Esophagus muscularis mucosa (tissue), 4 donors: Measurements from ENCODE around the gene METTL9. TPM values are rescaled to one million over a fixed set of nuclear protein-coding genes. Genes with fewer than 3 reads are reported as not detected.
"Not testable (repeated sequence)": the region's sequence is repeated elsewhere in the genome, so short reads cannot be mapped to it uniquely, and the experiment has no call there.

Experiments used
- DNase-seq: peaks from one replicate; pipeline ENCODE4 v3.0.0-alpha.2; 2017; ENCODE audit errors: extremely low spot score
- H3K27ac ChIP-seq, 4 donors: fragments of 200-600 bp; sonication (generic); replicated peaks in 1 of 4; 1 replicate in 3 of 4; 2 replicates in 1 of 4; pipeline ENCODE4 v1.5.1; 2016 to 2019; ENCODE audit warnings: mild to moderate bottlenecking in 1 of 4
- H3K27me3 ChIP-seq, 4 donors: fragments of 200-600 bp; sonication (generic); one replicate each; pipeline versions ENCODE4 v1.5.1 to v1.6.0; 2016 to 2019
- H3K36me3 ChIP-seq, 4 donors: fragments of 200-600 bp; sonication (generic); one replicate each; pipeline ENCODE4 v1.5.1; 2016 to 2019
- H3K4me1 ChIP-seq, 4 donors: fragments of 200-600 bp; sonication (generic); one replicate each; pipeline ENCODE4 v1.5.1; 2016 to 2019
- H3K4me3 ChIP-seq, 4 donors: fragments of 200-600 bp; sonication (generic); 1 replicate in 2 of 4; 2 replicates in 2 of 4; pipeline ENCODE4 v1.5.1; 2016 to 2019; ENCODE audit warnings: mild to moderate bottlenecking in 4 of 4, moderate library complexity in 1 of 4
- H3K9me3 ChIP-seq, 4 donors: fragments of 200-600 bp; sonication (generic); 1 replicate in 3 of 4; 2 replicates in 1 of 4; pipeline ENCODE4 v1.5.1; 2016 to 2019
- EP300 ChIP-seq: sonication (generic); formaldehyde crosslinking; IDR thresholded peaks from one replicate; pipeline ENCODE4 v1.6.1; 2017; ENCODE audit warnings: antibody characterized with exemption
- POLR2A ChIP-seq: fragments of 450-650 bp; IDR thresholded peaks from one replicate; pipeline ENCODE4 v1.6.1; 2017; ENCODE audit warnings: antibody characterized with exemption, moderate library complexity, mild to moderate bottlenecking, low read depth
- POLR2AphosphoS5 ChIP-seq, 2 donors: sonication (generic); formaldehyde crosslinking; IDR thresholded peaks; one replicate each; pipeline ENCODE4 v1.6.1; 2017; ENCODE audit warnings: antibody characterized with exemption in 2 of 2
- WGBS: methylation state at CpG from one replicate; pipeline ENCODE4 v1.1.5; 2018; 5-methylcytosine and 5-hydroxymethylcytosine counted together
- intact Hi-C: fragments of 100-400 bp; cut with DNase I; formaldehyde crosslinking; loops from one replicate; pipeline ENCODE4 v1.15.1; 2023
- total RNA-seq, 4 donors: library from RNA; depleted of rRNA; stranded (reverse); fragments of >200 nt; gene quantifications; one replicate each; pipeline versions ENCODE4 v1.1.0 to v1.2.1, GENCODE V29; 2016
- TF ChIP-seq, protein P1 (sequence below), 3 experiments: fragments of 200-600 bp in 2 of 3; fragments of 450-650 bp in 1 of 3; sonication (generic) in 2 of 3; IDR thresholded peaks; one replicate each; pipeline ENCODE4 v1.5.1; 2017 to 2019; ENCODE audit warnings: antibody characterized with exemption in 3 of 3, mild to moderate bottlenecking in 2 of 3, moderate library complexity in 1 of 3

The METTL9 gene
- total RNA-seq, 4 donors from 2014 or later, result 70.2 to 122 (median 106) TPM

- WGBS, result 4% methylated on average over 13 of the region's 13 CpGs
- no peaks in the 10 kb centered on the region for H3K27me3 ChIP-seq
- no peaks in the 10 kb centered on the region for H3K36me3 ChIP-seq
- peak overlapping the region; percentile 93 to 99 (median 96) for H3K27ac ChIP-seq
- peaks cover 16 to 45% (median 40%) of the 10 kb centered on the region in 4 donors for H3K4me1 ChIP-seq
- no peaks in the 10 kb centered on the region for H3K9me3 ChIP-seq
- intact Hi-C loops, result no loop called here
- DNase-seq, result no peak
- peak overlapping the region; percentile 86 to 100 (median 92) for H3K4me3 ChIP-seq
- TF ChIP-seq EP300 (no peak), POLR2A (no peak), POLR2AphosphoS5 (IDR thresholded peaks at IDR 0.05) (no peak)
- TF ChIP-seq, protein P1, sequence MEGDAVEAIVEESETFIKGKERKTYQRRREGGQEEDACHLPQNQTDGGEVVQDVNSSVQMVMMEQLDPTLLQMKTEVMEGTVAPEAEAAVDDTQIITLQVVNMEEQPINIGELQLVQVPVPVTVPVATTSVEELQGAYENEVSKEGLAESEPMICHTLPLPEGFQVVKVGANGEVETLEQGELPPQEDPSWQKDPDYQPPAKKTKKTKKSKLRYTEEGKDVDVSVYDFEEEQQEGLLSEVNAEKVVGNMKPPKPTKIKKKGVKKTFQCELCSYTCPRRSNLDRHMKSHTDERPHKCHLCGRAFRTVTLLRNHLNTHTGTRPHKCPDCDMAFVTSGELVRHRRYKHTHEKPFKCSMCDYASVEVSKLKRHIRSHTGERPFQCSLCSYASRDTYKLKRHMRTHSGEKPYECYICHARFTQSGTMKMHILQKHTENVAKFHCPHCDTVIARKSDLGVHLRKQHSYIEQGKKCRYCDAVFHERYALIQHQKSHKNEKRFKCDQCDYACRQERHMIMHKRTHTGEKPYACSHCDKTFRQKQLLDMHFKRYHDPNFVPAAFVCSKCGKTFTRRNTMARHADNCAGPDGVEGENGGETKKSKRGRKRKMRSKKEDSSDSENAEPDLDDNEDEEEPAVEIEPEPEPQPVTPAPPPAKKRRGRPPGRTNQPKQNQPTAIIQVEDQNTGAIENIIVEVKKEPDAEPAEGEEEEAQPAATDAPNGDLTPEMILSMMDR (IDR thresholded peaks at IDR 0.05), result no peak
These were observed 666 bp upstream of the METTL9 start for GRCh38 chr16:21598701-21599121.

- Histone ChIP-seq H3K4me3 (peak overlapping the region; percentile 86 to 100 (median 92)), H3K27ac (peak overlapping the region; percentile 93 to 99 (median 96)), H3K9me3 (no peaks in the 10 kb centered on the region), H3K27me3 (no peaks in the 10 kb centered on the region), H3K4me1 (peaks cover 16 to 60% (median 53%) of the 10 kb centered on the region in 4 donors), H3K36me3 (no peaks in the 10 kb centered on the region)
- peak in 1 of 2 donors; percentile 46 for TF ChIP-seq POLR2AphosphoS5 (IDR thresholded peaks at IDR 0.05)
- TF ChIP-seq POLR2A, result no peak
- no peak for DNase-seq
- intact Hi-C loops, result loop anchor here (5.0 kb wide), 1 partner anchor 42 kb away; no protein-coding TSS in a partner anchor
- under 1% methylated on average over 19 of the region's 52 CpGs for WGBS
These were observed 825 bp downstream of the METTL9 start for GRCh38 chr16:21600031-21600773.

GRCh38 chr16:21602785-21603184 lies 3.4 kb downstream of the METTL9 start:
- Histone ChIP-seq H3K27me3 (no peaks in the 10 kb centered on the region), H3K36me3 (no peaks in the 10 kb centered on the region), H3K4me1 (peaks cover 16 to 83% (median 69%) of the 10 kb centered on the region in 4 donors), H3K9me3 (no peaks in the 10 kb centered on the region), H3K27ac (no peak overlapping the region), H3K4me3 (no peak overlapping the region)
- 88% methylated on average over 3 of the region's 3 CpGs for WGBS
- DNase-seq, result no peak
- intact Hi-C loops, result loop anchor here (5.0 kb wide), 1 partner anchor 40 kb away; no protein-coding TSS in a partner anchor
- TF ChIP-seq POLR2A (no peak), POLR2AphosphoS5 (IDR thresholded peaks at IDR 0.05) (no peak), EP300 (no peak)
- TF ChIP-seq, protein P1 (IDR thresholded peaks at IDR 0.05), result no peak

GRCh38 chr16:21603928-21604327 lies 4.6 kb downstream of the METTL9 start:
- 21% methylated on average over 3 of the region's 3 CpGs for WGBS
- DNase-seq, result no peak
- no peaks in the 10 kb centered on the region for H3K36me3 ChIP-seq
- intact Hi-C loops, result loop anchor here (5.0 kb wide), 1 partner anchor 38 kb away; no protein-coding TSS in a partner anchor
- peaks cover 10 to 83% (median 65%) of the 10 kb centered on the region in 4 donors for H3K4me1 ChIP-seq
- TF ChIP-seq, protein P1 (IDR thresholded peaks at IDR 0.05), result no peak
- TF ChIP-seq EP300 (no peak), POLR2A (no peak), POLR2AphosphoS5 (IDR thresholded peaks at IDR 0.05) (no peak)
- no peak overlapping the region for H3K27ac ChIP-seq
- no peaks in the 10 kb centered on the region for H3K27me3 ChIP-seq
- H3K4me3 ChIP-seq, result no peak overlapping the region
- no peaks in the 10 kb centered on the region for H3K9me3 ChIP-seq

- intact Hi-C loops, H3K27ac ChIP-seq, DNase-seq, H3K27me3 ChIP-seq, H3K9me3 ChIP-seq, H3K4me3 ChIP-seq, H3K36me3 ChIP-seq: not testable (repeated sequence)
- peaks cover 16 to 97% (median 76%) of the 10 kb centered on the region in 4 donors for H3K4me1 ChIP-seq
- 94% methylated on average over 8 of the region's 8 CpGs for WGBS
These were observed 6.5 kb downstream of the METTL9 start for GRCh38 chr16:21605848-21606247.
